Adrenal gland (tissue), 12 donors: ENCODE data around the gene NCL. TPM values are rescaled to one million over a fixed set of nuclear protein-coding genes. Genes with fewer than 3 reads are reported as not detected.

Source experiments
- DNase-seq, 7 donors: peaks; one replicate each; pipeline ENCODE4 v3.0.0-alpha.2; 2019 to 2020
- H3K27ac ChIP-seq, 5 donors: fragments of 200-600 bp; sonication (generic) in 4 of 5; 1 replicate in 3 of 5; 2 replicates in 2 of 5; pipeline versions ENCODE4 v1.5.1 to v1.8.0; 2016 to 2020; ENCODE audit warnings: mild to moderate bottlenecking in 1 of 5
- H3K27me3 ChIP-seq: fragments of 200-600 bp; 2 replicates; pipeline ENCODE4 v1.8.0; 2021
- H3K36me3 ChIP-seq, 2 donors: fragments of 200-600 bp; replicated peaks in 1 of 2; 1 replicate in 1 of 2; 2 replicates in 1 of 2; pipeline versions ENCODE4 v1.5.1 to v1.8.0; 2018 to 2022
- H3K4me1 ChIP-seq, 2 donors: fragments of 200-600 bp; replicated peaks in 1 of 2; 1 replicate in 1 of 2; 2 replicates in 1 of 2; pipeline versions ENCODE4 v1.5.1 to v1.8.0; 2018 to 2021
- H3K4me3 ChIP-seq, 4 donors: fragments of 200-600 bp; sonication (generic) in 3 of 4; one replicate each; pipeline ENCODE4 v1.5.1; 2016 to 2018
- H3K9me3 ChIP-seq, 3 donors: fragments of 200-600 bp; sonication (generic) in 1 of 3; replicated peaks in 1 of 3; 1 replicate in 2 of 3; 2 replicates in 1 of 3; pipeline versions ENCODE4 v1.5.1 to v1.8.0; 2016 to 2021
- CTCF ChIP-seq, 6 experiments: fragments of 450-650 bp in 4 of 6; fragments of 200-600 bp in 2 of 6; sonication (generic) in 1 of 6; IDR thresholded peaks; 1 replicate in 5 of 6; 2 replicates in 1 of 6; pipeline versions ENCODE4 v1.5.1 to v1.8.0; 2016 to 2021; ENCODE audit warnings: antibody characterized with exemption in 6 of 6, mild to moderate bottlenecking in 2 of 6, moderate library complexity in 1 of 6
- POLR2A ChIP-seq, 2 donors: fragments of 450-650 bp; IDR thresholded peaks; one replicate each; pipeline ENCODE4 v1.6.1; 2017; ENCODE audit warnings: antibody characterized with exemption in 2 of 2, mild to moderate bottlenecking in 2 of 2, moderate library complexity in 1 of 2
- WGBS, 4 donors: extraction: QIAGEN DNeasy Blood & Tissue Kit in 2 of 4; methylation state at CpG; one replicate each; pipeline versions ENCODE4 v1.1.5 to v1.1.7; 2013 to 2017; 5-methylcytosine and 5-hydroxymethylcytosine counted together
- intact Hi-C, 2 donors: fragments of 100-400 bp; cut with DNase I; formaldehyde crosslinking; loops; one replicate each; pipeline versions ENCODE4 v1.14.1 to v1.15.0; 2022 to 2023
- polyA plus RNA-seq, 3 donors: library from polyadenylated mRNA; stranded (reverse); fragments of 200-250 nt in 2 of 3; fragments of 350-450 nt in 1 of 3; fragmentation: Illumina TruSeq in 1 of 3; extraction: RNeasy Lipid Tissue Mini Kit (QIAGEN cat#74804) in 1 of 3; gene quantifications; one replicate each; pipeline ENCODE4 v1.2.3, GENCODE V29; 2013 to 2014
- total RNA-seq, 9 donors: library from RNA; depleted of rRNA in 4 of 9; stranded (reverse); fragments of >200 nt in 4 of 9; fragments of 120-200 nt in 1 of 9; fragmentation: NEBNext Ultra II Directional in 1 of 9; extraction: Animal tissue kit (Norgen Biotek cat#: 25700) in 1 of 9; gene quantifications; one replicate each; pipeline versions ENCODE4 v1.1.0 to v1.2.4, GENCODE V29; 2013 to 2023
- donor health status: healthy with polysubstance abuse.
- donor health status: Bipolar disorder and iron deficiency.
- donor health status: DM: yes; HTN: yes; CAD: no.
- donor health status: DM: no; HTN: no; CAD: no.
- donor health status: DM: no; HTN: no; CAD: no.
- donor health status: DM: yes; HTN: yes; CAD: no.

NCL gene
- total and polyA plus RNA-seq, 12 donors, result 70.6 to 1,227 (median 184) TPM

GRCh38 chr2:231460073-231460835 lies 4.0 kb downstream of the NCL start:
- H3K27ac ChIP-seq, result no peak overlapping the region
- H3K9me3 ChIP-seq, result no peaks in the 10 kb centered on the region
- intact Hi-C loops, result no loop called here
- WGBS, 4 donors, result 72 to 79% (median 77%) methylated on average over 13 of the region's 13 CpGs
- H3K4me1 ChIP-seq, result peaks cover 8 to 22% of the 10 kb centered on the region in 2 donors
- no peak for DNase-seq
- TF ChIP-seq CTCF (IDR thresholded peaks at IDR 0.05) (no peak), POLR2A (IDR thresholded peaks at IDR 0.05) (no peak)
- peaks cover 0 to 79% of the 10 kb centered on the region in 2 donors for H3K36me3 ChIP-seq
- H3K4me3 ChIP-seq, result no peak overlapping the region
- H3K27me3 ChIP-seq, result no peaks in the 10 kb centered on the region

DNA sequence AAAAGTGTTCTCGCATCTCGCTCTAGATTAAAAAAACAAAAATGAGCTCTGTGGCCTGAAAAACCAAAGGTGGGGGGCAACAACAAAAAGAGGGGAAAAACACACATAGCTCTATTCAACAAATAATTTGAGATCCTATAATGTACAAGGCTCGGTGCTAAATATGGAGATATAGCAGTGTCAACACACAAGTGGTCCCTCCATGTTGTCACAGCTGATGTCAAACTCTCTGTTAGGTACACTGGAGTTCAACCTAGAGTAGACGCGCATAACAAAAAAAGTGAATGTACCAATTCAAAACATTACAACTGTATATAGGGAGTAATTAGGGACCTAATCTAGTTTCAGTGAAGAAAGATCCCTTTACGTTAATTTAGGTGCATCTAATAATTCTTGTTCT lies 5.9 kb downstream of the NCL start:
- H3K4me1 ChIP-seq, result peaks cover 4 to 19% of the 10 kb centered on the region in 2 donors
- DNase-seq, result no peak
- H3K36me3 ChIP-seq, result peaks cover 0 to 98% of the 10 kb centered on the region in 2 donors
- 87 to 94% (median 91%) methylated on average over 6 of the region's 6 CpGs for WGBS, 4 donors
- H3K27ac ChIP-seq, result no peak overlapping the region
- no peak overlapping the region for H3K4me3 ChIP-seq
- intact Hi-C loops, result no loop called here
- H3K27me3 ChIP-seq, result no peaks in the 10 kb centered on the region
- H3K9me3 ChIP-seq, result no peaks in the 10 kb centered on the region
- TF ChIP-seq CTCF (IDR thresholded peaks at IDR 0.05), result no peak
- no peak for TF ChIP-seq POLR2A (IDR thresholded peaks at IDR 0.05)

GRCh38 chr2:231457101-231457500 lies 7.2 kb downstream of the NCL start:
- no peaks in the 10 kb centered on the region for H3K27me3 ChIP-seq
- H3K4me3 ChIP-seq, result no peak overlapping the region
- H3K36me3 ChIP-seq, result peaks cover 0 to 95% of the 10 kb centered on the region in 2 donors
- H3K9me3 ChIP-seq, result no peaks in the 10 kb centered on the region
- H3K4me1 ChIP-seq, result peaks cover 0 to 6% of the 10 kb centered on the region in 2 donors
- intact Hi-C loops, result no loop called here
- 47 to 81% (median 63%) methylated on average over 4 of the region's 4 CpGs for WGBS, 4 donors
- no peak overlapping the region for H3K27ac ChIP-seq
- TF ChIP-seq POLR2A (IDR thresholded peaks at IDR 0.05), result no peak
- no peak for TF ChIP-seq CTCF (IDR thresholded peaks at IDR 0.05)
- DNase-seq, result no peak

DNA sequence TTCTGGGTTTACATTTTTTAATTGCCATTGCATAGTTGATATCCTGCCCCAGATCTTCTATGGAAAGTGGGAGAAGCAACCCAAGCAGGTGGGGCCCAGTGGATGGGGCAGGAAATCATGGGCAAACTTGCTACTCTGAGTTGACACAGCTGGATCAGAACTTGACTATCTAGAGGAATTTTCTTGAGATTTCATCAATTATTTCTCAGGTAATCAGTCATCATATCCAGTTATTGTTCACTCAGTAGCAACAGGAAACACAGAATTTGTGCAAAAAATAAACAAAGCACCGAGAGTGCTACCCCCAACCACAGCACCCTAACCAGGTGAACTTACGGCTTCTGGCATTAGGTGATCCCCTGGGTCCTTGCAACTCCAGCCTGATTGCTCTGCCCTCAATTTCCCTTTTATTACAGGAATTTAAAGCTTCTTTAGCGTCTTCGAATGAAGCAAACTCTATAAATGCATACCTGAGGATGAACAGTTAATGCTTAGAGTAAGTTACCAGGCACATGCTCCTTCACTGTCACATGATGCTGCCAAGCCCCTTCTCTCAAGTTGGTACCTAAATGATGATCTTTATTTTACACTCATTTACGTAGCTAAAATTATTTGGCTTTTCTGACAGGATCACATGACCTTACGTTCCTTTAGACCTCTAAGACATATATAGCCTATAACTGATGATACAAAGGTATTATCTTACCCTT lies 7.8 kb downstream of the NCL start:
- H3K27ac ChIP-seq, result no peak overlapping the region
- intact Hi-C loops, result no loop called here
- peaks cover 0 to 88% of the 10 kb centered on the region in 2 donors for H3K36me3 ChIP-seq
- WGBS, 4 donors, result 75 to 84% (median 77%) methylated on average over 6 of the region's 6 CpGs
- TF ChIP-seq POLR2A (IDR thresholded peaks at IDR 0.05), result no peak
- H3K4me3 ChIP-seq, result no peak overlapping the region
- no peaks in the 10 kb centered on the region for H3K27me3 ChIP-seq
- H3K4me1 ChIP-seq, result no peaks in the 10 kb centered on the region
- no peaks in the 10 kb centered on the region for H3K9me3 ChIP-seq
- peak in 1 of 7 donors; percentile 25 for DNase-seq
